NCI-H2196 treated with DMSO at 0.1 percent for 48 hours (cell line): ENCODE measurements around the gene DOCK9.
"Not testable (repeated sequence)": the region's sequence is repeated elsewhere in the genome, so short reads cannot be mapped to it uniquely, and the experiment has no call there.

Source experiments
- DNase-seq: peaks from one replicate; lab custom pipeline; 2025; ENCODE audit not compliant: unreplicated experiment; lab: John Stamatoyannopoulos, UW

Gene DOCK9

DNA sequence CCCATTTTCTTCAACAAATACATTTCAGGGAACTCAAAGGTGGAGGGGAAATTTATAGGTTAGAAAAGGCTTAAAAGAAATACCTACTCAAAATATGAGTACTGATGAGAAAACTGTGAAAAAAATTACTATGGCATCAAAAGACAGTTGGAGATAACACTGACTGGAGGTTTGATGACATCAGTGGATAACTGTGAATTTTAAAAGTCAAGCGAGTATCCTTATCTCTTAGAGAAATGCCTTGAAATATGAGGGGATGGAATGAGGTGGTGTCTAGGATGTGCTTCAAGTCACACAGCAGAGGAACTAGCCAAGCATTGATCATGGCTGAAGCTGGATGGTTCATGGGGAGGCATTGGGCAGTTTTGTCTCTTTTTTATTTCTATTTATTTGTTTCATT, 198.2 kb downstream of the DOCK9 start:
- no peak for DNase-seq

GRCh38 chr13:98778749-98779148, 199.1 kb downstream of the DOCK9 start:
- no peak for DNase-seq

- DNase-seq: no peak
Observed at GRCh38 chr13:98776644-98777043, 201.2 kb downstream of the DOCK9 start.

- no peak for DNase-seq
Observed at GRCh38 chr13:98775844-98776598, 201.8 kb downstream of the DOCK9 start.

DNA sequence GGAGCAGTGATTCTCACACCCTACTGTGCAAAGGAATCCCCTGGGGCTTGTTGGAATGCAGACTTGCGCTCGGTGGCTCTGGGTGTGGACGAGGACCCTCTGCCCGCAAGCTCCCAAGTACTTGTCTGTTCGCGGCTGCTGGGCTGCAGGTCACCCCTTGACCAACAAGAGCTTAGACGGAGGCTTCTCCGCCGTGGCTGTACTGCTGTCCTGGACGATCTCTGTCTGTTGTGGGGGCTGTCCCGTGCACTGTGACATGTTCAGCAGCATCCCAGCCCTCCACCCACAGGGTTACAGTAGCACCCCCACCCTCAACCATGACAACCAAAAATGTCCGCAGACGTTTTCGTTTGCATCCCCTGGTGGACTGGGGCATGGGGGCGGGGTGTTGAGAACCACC, 202.5 kb downstream of the DOCK9 start:
- no peak for DNase-seq

DNA sequence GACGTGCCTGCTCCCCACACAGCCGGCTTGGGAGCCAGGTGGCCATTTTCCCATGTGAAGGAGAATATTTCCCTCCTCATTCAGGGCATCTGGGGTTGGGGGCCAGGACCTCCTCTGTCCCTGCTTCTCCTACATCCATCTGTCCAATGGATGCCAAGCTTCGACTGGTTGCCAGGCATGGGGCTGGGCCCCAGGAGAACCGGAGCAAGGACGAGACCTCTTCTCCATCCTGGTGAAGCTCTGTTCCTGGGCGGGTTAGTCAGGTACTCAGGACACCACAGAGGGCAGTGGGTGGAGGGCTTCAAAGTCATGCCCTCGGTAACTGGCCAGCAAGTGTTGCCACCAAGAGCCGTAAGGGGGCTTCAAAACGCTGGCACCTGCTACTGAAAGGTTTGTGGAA, 203.1 kb downstream of the DOCK9 start:
- no peak for DNase-seq

DNA sequence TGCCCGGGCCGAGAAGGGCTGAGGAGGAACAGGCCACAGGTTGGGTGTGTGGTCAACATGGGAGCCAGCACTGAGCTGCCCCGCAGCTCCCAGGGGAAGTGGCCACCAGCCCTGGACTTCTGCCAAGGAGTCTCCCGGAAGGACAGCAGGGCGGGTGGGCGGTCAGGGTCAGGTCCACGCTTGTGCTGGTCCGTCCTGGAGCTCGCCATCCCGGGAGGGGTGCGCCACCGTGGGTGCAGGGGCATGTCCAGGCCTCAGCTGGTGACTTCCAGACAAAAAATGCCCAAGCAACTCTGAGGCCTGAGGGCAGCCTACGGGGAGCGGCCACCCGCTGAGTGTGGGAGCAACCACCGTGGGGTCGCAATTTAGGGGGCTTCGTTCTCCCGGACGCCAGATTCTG, 203.9 kb downstream of the DOCK9 start:
- DNase-seq: no peak

DNA sequence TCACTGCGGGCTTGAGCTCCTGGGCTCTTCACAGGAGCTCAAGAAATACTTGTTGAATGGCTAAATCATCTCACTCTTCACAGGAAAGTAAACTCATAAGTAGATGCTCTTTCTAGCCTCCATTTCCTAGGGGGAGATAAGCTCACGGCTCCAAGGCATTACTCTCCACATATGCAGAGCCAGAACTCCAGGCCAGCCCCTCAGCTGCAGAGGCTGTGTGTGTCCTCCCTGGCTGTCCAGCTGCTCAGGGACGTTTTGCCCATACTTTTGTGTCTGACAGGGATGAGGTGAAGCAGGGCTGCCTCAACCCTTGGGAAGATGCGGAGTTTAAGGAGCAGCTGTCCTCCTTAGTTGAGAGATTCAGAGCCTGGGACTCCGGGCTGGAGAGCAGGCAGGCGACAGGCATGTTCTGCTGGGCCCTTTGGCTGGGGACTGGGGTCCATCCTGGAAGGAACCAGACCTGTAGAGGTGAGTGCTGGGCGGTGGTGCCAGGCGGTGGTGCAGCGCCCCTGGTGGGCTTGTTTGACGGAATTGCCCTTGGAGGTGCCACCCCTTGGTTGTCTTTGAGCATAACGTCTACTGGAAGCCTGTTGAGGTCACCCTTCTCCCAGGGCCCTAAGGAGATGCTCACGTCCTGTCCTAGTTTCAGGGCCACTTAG, 204.9 kb downstream of the DOCK9 start:
- DNase-seq: no peak

DNA sequence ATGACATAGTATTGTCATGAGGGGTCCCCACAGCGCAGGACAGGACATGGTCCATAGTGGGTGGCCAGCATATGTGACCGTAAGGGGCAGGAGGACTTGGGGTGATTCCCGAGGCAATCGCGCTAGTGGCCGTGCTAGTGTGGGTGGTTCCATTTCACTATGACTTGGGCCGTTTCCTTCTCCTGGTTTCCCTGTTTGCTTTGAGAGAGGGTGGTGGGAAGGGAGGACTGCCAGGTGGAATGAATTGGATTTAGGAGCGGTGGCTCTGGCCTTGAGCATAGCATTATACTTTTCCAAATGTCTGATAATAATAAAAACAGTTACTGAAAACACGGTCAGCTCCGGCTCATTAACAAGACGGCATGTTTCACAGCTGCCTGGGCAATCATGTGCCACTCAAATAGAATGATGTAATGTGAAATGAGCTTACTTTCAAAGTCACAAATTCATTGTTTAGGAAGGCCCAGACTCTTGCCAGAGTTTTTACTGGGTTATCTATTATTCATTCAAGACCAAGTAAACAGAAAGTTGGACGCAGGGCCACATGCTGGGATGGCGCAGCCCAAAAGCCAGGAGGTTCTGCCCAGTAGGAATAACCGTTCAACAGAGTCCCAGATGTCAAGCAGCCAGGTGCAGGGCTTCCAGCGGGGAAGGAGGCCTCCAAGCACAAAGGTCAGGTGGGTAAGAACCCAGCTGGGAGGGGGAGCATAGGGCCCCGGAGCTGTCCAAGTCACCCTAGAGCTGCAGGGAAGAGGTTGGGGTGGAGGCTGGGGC, 205.8 kb downstream of the DOCK9 start:
- DNase-seq: no peak

DNA sequence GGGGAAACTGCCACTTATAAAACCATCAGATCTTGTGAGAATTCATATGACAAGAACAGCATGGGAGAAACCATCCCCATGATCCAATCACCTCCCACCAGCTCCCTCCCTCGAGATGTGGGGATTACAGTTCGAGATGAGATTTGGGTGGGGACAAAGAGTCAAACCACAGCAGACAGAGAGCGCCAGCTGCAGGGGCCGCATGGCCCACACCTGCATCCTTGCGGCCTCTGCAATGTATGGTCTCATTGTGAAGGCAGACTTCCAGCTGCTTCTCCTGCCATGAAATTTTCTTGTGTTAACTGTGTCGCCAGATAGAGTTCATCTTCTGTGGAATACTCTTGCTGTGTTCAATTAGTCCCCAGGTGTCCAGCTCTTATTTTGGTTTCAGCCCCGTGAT, 208.1 kb downstream of the DOCK9 start:
- no peak for DNase-seq

GRCh38 chr13:98768522-98768921, 209.3 kb downstream of the DOCK9 start:
- DNase-seq: no peak

- DNase-seq: no peak
Observed at GRCh38 chr13:98766697-98767096, 211.2 kb downstream of the DOCK9 start.

DNA sequence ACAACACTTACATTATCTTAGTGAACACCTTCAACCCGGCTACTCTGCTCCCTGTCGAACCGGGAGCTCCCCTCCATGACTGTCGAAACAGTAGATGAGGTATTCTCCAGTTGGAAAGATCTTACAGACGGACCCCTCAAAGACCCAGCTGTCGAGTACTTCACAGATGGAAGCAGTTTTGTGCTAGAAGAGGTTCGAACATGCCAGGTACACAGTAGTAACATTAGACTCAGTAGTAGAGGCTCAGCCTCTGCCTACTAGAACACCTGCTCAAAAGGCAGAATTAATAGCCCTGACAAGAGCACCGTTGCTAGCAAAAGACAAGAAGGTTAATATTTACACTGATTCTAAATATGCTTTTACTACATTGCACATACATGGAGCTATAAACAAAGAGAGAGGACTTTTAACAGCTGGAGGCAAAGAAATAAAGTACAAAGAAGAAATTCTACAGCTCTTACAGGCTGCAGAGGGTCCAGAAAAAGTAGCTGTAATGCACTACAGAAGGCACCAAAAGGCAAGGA, 211.8 kb downstream of the DOCK9 start:
- no peak for DNase-seq

DNA sequence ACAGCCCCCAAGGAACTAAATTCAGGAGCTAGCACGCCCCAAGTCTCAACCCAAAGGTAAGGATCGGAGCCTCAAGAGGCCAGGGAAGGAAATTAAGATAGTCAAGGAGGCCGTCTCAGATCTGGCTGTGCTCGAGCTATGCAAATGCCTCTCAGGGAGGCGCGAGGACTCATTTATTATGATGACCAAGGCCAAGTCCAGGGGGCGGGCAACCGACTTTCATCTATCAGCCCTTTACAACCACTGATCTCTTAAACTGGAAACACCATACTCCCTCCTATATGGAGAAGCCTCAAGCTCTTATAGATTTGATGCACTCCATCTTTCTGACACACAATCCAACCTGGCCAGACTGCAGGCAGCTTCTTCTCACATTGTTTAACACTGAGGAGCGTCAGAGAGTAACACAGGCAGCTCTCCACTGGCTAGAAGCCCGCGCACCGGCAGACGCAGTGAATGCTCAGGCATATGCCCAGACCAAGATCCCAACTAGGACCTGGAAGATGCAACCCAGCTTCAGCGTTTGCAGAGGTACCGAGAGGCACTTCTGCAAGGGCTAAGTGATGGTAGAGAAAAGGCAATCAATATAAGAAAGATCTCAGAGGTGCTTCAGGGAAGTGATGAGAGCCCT, 215.8 kb downstream of the DOCK9 start:
- no peak for DNase-seq

GRCh38 chr13:98761126-98761985, 216.5 kb downstream of the DOCK9 start:
- no peak for DNase-seq

GRCh38 chr13:98755729-98756128, 222.1 kb downstream of the DOCK9 start:
- DNase-seq: no peak

- no peak for DNase-seq
Observed at GRCh38 chr13:98755116-98755515, 222.7 kb downstream of the DOCK9 start.

DNA sequence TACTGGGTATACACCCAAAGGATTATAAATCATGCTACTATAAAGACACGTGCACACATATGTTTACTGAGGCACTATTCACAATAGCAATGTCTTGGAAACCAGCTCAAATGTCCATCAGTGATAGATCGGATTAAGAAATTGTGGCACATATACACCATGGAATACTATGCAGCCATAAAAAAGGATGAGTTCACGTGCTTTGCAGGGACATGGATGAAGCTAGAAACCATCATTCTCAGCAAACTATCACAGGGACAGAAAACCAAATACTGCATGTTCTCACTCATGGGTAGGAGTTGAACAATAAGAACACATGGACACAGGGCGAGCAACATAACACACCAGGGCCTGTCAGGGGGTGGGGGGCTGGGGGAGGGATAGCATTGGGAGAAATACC, 223.4 kb downstream of the DOCK9 start:
- DNase-seq: not testable (repeated sequence)

- DNase-seq: no peak
Observed at GRCh38 chr13:98752467-98753290, 225.2 kb downstream of the DOCK9 start, which contains the start of gene SLC15A1. Gene SLC15A1, minus strand, starts transcription at chr13:98752672. Its CDS starts 74 bp downstream, at chr13:98752598.
